ENCODE measurements around the gene ASIC2.

GRCh38 chr17:33014751-33015150, 278.3 kb downstream of the ASIC2 start:
- no peak for TF ChIP-seq CTCF (IDR thresholded peaks at IDR 0.05; ENCODE audit: low read depth, low read length, poor library complexity, severe bottlenecking)
- TF ChIP-seq EZH2phosphoT487 (IDR thresholded peaks at IDR 0.05; ENCODE audit: borderline replicate concordance, low read length) = no peak
